ENCODE measurements around the gene ZDHHC13. TPM values are rescaled to one million over a fixed set of nuclear protein-coding genes. Genes with fewer than 3 reads are reported as not detected.

The ZDHHC13 gene
- total RNA-seq, 1 experiment from 2014 or later, result 20.9 TPM

DNA sequence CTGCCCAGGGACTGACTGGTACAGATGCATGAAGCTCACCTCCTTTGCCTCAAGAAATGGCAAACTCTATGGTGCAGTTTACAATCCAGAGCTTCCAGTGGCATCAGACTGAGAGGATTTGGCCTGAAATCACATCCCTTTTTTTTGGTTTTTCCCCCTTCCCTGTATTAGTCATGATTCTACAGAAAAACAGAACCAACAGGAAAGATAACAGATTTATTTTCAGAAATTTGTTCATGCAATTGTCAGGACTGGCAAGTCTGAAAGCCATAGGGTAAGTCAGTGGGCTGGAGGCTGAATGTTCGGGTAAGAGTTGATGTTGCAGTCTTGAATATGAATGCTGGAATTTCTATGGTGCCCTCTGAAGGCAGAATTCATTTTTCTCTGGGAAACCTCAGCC, 12.0 kb upstream of the ZDHHC13 start:
- ATAC-seq, result no peak

DNA sequence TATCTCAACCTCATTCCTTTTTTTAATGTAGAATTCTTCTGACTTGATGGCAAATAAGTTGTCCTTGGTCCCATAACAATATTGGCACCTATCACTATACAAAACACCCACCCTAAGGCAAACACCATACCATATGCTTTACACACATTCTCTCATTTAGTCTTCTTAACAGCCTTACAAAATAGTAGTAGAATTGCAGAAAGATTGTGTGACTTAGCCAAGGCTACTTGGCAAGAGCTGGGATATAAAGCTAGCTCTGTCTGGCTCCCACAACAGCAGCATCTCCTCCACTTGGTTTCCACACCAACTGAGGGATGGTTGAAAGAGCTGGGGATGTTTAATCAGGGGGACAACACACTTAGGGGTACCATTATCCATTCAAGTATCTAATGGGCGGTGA, 9.8 kb upstream of the ZDHHC13 start:
- POLR2A ChIA-PET, result no interaction called here
- Mint-ChIP-seq H3K4me1 (peaks cover 15% of the 10 kb centered on the region), H3K27me3 (ENCODE audit: low read depth) (peaks cover 2% of the 10 kb centered on the region; the same call in 1 of the 2 replicates), H3K36me3 (no peaks in the 10 kb centered on the region), H3K4me3 (no peak overlapping the region), H3K9me3 (0 out of 2 replicates have a peak, but pooled peaks cover 3% of the 10 kb centered on the region), H3K27ac (no peak overlapping the region)
- TF ChIP-seq ZNF317 (CRISPR knock-in tag; IDR thresholded peaks at IDR 0.05; ENCODE audit: borderline replicate concordance, low read depth) (no peak), NR2C2 (CRISPR knock-in tag; IDR thresholded peaks at IDR 0.05) (no peak)
- ATAC-seq (no peak), DNase-seq (ENCODE audit: low spot score) (no peak)
- CTCF ChIA-PET, result no interaction called here

More for the DNA sequence above, 12.0 kb upstream of the ZDHHC13 start:
- peaks cover 6% of the 10 kb centered on the region; the same call in 1 of the 2 replicates for H3K27me3 Mint-ChIP-seq (ENCODE audit: low read depth)
- DNase-seq (ENCODE audit: low spot score), result no peak
- peaks cover 13% of the 10 kb centered on the region for H3K9me3 Mint-ChIP-seq
- ChIA-PET CTCF (interaction anchor here (1.2 kb wide), 1 partner anchor 28 kb away, joined by 5 read pairs; no protein-coding TSS in a partner anchor), POLR2A (no interaction called here)
- H3K4me3 Mint-ChIP-seq, result no peak overlapping the region
- H3K27ac Mint-ChIP-seq, result no peak overlapping the region
- no peaks in the 10 kb centered on the region for H3K36me3 Mint-ChIP-seq
- TF ChIP-seq NFATC4 (CRISPR knock-in tag; IDR thresholded peaks at IDR 0.05), result no peak
- peaks cover 15% of the 10 kb centered on the region for H3K4me1 Mint-ChIP-seq

DNA sequence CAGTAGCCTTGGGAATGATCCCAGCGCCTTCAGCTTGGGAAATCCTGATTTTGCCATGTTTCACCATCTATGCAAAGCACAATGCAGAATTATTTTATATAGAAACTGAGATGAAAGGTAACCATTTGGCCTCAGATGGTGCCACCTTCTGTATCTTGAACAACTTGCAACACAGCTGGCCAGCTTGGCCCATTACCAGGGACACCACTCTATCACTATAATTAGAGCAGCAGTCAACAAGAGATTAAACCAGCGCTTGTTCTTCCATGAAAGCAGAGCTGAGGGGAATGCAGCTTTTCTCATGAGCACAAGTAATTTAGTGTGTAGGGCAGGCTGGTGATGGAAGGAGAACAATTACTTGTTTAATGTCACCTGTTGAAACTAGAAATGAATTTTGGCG, 6.7 kb upstream of the ZDHHC13 start:
- H3K36me3 Mint-ChIP-seq, result no peaks in the 10 kb centered on the region
- peaks cover 6% of the 10 kb centered on the region for H3K4me1 Mint-ChIP-seq
- H3K27ac Mint-ChIP-seq, result no peak overlapping the region
- H3K27me3 Mint-ChIP-seq (ENCODE audit: low read depth), result peaks cover 6% of the 10 kb centered on the region; the same call in 1 of the 2 replicates
- ChIA-PET CTCF (interaction anchor here (0.5 to 1.7 kb wide), 3 partner anchors 34 to 1721 kb away, joined by 3 to 8 read pairs (median 4); no protein-coding TSS in a partner anchor), POLR2A (no interaction called here)
- DNase-seq (ENCODE audit: low spot score) (no peak), ATAC-seq (no peak)
- TF ChIP-seq SMAD4 (CRISPR knock-in tag; IDR thresholded peaks at IDR 0.05) (no peak), ZNF671 (CRISPR knock-in tag; IDR thresholded peaks at IDR 0.05) (no peak), ZNF138 (CRISPR knock-in tag; conservative IDR thresholded peaks at IDR 0.05) (no peak), NFYB (CRISPR knock-in tag; conservative IDR thresholded peaks at IDR 0.05; ENCODE audit: low read depth) (no peak), ZNF396 (CRISPR knock-in tag; IDR thresholded peaks at IDR 0.05; ENCODE audit: borderline replicate concordance) (no peak), FOXK1 (CRISPR knock-in tag; IDR thresholded peaks at IDR 0.05) (no peak), TEAD1 (CRISPR knock-in tag; IDR thresholded peaks at IDR 0.05) (no peak), GTF2I (CRISPR knock-in tag; conservative IDR thresholded peaks at IDR 0.05) (no peak), GABPB1 (CRISPR knock-in tag; IDR thresholded peaks at IDR 0.05) (no peak), ZNF232 (CRISPR knock-in tag; IDR thresholded peaks at IDR 0.05) (no peak)
- TF ChIP-seq, protein P1, sequence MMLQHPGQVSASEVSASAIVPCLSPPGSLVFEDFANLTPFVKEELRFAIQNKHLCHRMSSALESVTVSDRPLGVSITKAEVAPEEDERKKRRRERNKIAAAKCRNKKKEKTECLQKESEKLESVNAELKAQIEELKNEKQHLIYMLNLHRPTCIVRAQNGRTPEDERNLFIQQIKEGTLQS (CRISPR knock-in tag; conservative IDR thresholded peaks at IDR 0.05), result no peak
- TF ChIP-seq, protein P2, sequence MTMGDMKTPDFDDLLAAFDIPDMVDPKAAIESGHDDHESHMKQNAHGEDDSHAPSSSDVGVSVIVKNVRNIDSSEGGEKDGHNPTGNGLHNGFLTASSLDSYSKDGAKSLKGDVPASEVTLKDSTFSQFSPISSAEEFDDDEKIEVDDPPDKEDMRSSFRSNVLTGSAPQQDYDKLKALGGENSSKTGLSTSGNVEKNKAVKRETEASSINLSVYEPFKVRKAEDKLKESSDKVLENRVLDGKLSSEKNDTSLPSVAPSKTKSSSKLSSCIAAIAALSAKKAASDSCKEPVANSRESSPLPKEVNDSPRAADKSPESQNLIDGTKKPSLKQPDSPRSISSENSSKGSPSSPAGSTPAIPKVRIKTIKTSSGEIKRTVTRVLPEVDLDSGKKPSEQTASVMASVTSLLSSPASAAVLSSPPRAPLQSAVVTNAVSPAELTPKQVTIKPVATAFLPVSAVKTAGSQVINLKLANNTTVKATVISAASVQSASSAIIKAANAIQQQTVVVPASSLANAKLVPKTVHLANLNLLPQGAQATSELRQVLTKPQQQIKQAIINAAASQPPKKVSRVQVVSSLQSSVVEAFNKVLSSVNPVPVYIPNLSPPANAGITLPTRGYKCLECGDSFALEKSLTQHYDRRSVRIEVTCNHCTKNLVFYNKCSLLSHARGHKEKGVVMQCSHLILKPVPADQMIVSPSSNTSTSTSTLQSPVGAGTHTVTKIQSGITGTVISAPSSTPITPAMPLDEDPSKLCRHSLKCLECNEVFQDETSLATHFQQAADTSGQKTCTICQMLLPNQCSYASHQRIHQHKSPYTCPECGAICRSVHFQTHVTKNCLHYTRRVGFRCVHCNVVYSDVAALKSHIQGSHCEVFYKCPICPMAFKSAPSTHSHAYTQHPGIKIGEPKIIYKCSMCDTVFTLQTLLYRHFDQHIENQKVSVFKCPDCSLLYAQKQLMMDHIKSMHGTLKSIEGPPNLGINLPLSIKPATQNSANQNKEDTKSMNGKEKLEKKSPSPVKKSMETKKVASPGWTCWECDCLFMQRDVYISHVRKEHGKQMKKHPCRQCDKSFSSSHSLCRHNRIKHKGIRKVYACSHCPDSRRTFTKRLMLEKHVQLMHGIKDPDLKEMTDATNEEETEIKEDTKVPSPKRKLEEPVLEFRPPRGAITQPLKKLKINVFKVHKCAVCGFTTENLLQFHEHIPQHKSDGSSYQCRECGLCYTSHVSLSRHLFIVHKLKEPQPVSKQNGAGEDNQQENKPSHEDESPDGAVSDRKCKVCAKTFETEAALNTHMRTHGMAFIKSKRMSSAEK (CRISPR knock-in tag; IDR thresholded peaks at IDR 0.05; ENCODE audit: borderline replicate concordance), result no peak
- TF ChIP-seq, protein P3, sequence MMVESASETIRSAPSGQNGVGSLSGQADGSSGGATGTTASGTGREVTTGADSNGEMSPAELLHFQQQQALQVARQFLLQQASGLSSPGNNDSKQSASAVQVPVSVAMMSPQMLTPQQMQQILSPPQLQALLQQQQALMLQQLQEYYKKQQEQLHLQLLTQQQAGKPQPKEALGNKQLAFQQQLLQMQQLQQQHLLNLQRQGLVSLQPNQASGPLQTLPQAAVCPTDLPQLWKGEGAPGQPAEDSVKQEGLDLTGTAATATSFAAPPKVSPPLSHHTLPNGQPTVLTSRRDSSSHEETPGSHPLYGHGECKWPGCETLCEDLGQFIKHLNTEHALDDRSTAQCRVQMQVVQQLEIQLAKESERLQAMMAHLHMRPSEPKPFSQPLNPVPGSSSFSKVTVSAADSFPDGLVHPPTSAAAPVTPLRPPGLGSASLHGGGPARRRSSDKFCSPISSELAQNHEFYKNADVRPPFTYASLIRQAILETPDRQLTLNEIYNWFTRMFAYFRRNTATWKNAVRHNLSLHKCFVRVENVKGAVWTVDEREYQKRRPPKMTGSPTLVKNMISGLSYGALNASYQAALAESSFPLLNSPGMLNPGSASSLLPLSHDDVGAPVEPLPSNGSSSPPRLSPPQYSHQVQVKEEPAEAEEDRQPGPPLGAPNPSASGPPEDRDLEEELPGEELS (CRISPR knock-in tag; IDR thresholded peaks at IDR 0.05), result no peak
- TF ChIP-seq, protein P4, sequence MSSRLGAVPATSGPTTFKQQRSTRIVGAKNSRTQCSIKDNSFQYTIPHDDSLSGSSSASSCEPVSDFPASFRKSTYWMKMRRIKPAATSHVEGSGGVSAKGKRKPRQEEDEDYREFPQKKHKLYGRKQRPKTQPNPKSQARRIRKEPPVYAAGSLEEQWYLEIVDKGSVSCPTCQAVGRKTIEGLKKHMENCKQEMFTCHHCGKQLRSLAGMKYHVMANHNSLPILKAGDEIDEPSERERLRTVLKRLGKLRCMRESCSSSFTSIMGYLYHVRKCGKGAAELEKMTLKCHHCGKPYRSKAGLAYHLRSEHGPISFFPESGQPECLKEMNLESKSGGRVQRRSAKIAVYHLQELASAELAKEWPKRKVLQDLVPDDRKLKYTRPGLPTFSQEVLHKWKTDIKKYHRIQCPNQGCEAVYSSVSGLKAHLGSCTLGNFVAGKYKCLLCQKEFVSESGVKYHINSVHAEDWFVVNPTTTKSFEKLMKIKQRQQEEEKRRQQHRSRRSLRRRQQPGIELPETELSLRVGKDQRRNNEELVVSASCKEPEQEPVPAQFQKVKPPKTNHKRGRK (CRISPR knock-in tag; IDR thresholded peaks at IDR 0.05; ENCODE audit: borderline replicate concordance), result no peak
- TF ChIP-seq, protein P5, sequence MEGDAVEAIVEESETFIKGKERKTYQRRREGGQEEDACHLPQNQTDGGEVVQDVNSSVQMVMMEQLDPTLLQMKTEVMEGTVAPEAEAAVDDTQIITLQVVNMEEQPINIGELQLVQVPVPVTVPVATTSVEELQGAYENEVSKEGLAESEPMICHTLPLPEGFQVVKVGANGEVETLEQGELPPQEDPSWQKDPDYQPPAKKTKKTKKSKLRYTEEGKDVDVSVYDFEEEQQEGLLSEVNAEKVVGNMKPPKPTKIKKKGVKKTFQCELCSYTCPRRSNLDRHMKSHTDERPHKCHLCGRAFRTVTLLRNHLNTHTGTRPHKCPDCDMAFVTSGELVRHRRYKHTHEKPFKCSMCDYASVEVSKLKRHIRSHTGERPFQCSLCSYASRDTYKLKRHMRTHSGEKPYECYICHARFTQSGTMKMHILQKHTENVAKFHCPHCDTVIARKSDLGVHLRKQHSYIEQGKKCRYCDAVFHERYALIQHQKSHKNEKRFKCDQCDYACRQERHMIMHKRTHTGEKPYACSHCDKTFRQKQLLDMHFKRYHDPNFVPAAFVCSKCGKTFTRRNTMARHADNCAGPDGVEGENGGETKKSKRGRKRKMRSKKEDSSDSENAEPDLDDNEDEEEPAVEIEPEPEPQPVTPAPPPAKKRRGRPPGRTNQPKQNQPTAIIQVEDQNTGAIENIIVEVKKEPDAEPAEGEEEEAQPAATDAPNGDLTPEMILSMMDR (IDR thresholded peaks at IDR 0.05), result no peak
- TF ChIP-seq, protein P6, sequence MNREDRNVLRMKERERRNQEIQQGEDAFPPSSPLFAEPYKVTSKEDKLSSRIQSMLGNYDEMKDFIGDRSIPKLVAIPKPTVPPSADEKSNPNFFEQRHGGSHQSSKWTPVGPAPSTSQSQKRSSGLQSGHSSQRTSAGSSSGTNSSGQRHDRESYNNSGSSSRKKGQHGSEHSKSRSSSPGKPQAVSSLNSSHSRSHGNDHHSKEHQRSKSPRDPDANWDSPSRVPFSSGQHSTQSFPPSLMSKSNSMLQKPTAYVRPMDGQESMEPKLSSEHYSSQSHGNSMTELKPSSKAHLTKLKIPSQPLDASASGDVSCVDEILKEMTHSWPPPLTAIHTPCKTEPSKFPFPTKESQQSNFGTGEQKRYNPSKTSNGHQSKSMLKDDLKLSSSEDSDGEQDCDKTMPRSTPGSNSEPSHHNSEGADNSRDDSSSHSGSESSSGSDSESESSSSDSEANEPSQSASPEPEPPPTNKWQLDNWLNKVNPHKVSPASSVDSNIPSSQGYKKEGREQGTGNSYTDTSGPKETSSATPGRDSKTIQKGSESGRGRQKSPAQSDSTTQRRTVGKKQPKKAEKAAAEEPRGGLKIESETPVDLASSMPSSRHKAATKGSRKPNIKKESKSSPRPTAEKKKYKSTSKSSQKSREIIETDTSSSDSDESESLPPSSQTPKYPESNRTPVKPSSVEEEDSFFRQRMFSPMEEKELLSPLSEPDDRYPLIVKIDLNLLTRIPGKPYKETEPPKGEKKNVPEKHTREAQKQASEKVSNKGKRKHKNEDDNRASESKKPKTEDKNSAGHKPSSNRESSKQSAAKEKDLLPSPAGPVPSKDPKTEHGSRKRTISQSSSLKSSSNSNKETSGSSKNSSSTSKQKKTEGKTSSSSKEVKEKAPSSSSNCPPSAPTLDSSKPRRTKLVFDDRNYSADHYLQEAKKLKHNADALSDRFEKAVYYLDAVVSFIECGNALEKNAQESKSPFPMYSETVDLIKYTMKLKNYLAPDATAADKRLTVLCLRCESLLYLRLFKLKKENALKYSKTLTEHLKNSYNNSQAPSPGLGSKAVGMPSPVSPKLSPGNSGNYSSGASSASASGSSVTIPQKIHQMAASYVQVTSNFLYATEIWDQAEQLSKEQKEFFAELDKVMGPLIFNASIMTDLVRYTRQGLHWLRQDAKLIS (CRISPR knock-in tag; IDR thresholded peaks at IDR 0.05; ENCODE audit: borderline replicate concordance), result no peak
- no peak overlapping the region for H3K4me3 Mint-ChIP-seq
- H3K9me3 Mint-ChIP-seq, result 0 out of 2 replicates have a peak, but pooled peaks cover 3% of the 10 kb centered on the region

Measured in WTC11 (cell line).